A549 treated with CORT108297 at 1 μM for 4 hours (cell line): Measurements from ENCODE around the gene IDH3A. TPM values are rescaled to one million over a fixed set of nuclear protein-coding genes. Genes with fewer than 3 reads are reported as not detected.

ENCODE experiments used
- total RNA-seq: library from RNA; stranded (reverse); fragments of 200-300 nt; extraction: Qiagen RNA extraction; gene quantifications from 5 replicates; pipeline ENCODE4 v1.2.3, GENCODE V29; 2022

IDH3A gene
- 66.0 to 103 TPM (median 74.3 TPM) in 5 replicates for total RNA-seq

DNA sequence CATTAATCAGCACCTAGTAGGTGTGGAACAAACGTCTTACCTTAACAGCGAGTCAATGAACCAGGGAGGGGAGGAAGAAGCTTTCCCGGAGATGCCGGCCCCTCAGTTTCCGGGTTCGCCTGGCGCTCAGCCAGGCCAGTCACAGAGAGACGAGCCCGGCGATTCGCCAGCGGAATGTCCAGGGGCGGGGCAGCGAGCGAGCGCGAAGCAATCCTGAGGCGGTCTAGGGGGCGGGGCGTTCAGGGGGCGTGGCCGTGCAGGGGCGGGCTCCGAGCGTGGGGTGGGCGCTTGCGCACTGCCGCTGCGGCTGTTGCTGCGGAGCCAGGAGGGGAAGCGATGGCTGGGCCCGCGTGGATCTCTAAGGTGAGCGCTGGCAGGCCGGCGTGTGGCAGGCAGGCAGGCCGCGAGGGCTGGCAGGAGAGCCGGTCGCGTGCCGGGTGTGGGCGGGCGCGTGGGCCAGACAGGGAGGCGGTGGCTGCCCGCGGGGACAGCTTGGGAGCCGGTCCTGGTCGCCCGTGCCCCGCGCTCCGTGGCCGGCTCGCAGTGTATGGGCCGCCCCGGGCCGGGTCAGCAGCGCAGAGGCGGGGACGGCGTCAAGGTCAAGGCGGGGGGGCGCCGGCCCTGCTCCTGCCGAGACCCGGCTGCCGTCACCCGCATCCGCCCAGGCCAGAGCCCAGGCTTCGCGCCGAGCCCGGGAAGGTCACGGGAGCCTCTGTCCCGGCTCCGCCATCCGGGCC is at the start of gene IDH3A:
TSS of gene IDH3A (plus strand) at position 295 of the 737 bp plus-strand sequence. CDS start at position 337, 42 bp downstream.

DNA sequence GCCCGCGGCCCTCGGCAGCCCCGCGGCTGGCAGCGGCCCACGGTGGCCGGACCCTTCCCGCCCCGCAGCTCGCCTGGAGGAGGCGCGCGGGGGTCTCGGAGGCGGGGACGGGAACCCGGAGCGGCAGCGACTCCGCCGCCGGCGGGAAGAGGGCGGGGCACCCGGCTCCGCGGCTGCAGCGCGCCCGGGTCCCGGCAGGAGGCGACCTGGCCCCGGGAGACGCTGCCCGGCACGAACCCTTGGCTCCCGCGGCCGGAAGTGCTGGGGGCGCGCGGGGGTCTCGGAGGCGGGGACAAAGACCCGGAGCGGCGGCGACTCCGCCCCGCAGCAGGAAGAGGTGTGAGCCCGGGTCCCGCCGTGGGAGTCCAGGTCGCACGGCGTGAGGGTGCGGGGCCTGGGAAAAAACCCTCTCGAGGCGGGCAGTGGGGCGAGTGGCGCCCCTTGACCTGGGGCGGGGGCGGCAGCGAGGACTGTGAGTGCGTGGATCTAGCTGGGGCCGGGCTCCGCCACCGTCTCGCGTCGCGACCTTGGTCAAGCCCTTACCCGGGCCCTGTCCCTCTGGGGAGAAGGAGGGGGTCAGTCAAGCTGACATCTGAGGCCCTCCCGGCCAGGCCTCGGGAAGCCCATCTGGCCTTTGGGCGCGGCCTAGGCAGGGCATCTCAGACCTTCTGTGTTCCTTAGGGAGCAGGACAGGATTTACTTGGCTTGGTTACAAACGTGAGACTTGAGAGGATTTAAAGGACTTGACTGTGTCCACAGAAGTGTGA is 17.7 kb upstream of the IDH3A start, which contains the start of gene CIB2:
TSS of gene CIB2 (minus strand) at position 151 of the 767 bp plus-strand sequence. CDS start 230 bp downstream, outside the sequence.

Other genes starting within 250 kb of the IDH3A start
- 13.3 to 16.9 TPM (median 13.8 TPM) in 5 replicates for gene TBC1D2B, start 71.7 kb upstream of the IDH3A start, total RNA-seq
- gene SH2D7, start 56.8 kb upstream of the IDH3A start, total RNA-seq = not detected in 5 replicates
- 26.5 to 31.2 TPM (median 27.3 TPM) in 5 replicates for gene CIB2, start 17.9 kb upstream of the IDH3A start, total RNA-seq
- 0.15 to 0.39 TPM (median 0.16 TPM) in 5 replicates for gene ACSBG1, start 85.2 kb downstream of the IDH3A start, total RNA-seq
- 0.06 TPM in 1 of 5 replicates, not detected in the others for gene DNAJA4, start 115.2 kb downstream of the IDH3A start, total RNA-seq
- 83.4 to 120 TPM (median 84.9 TPM) in 5 replicates for gene SKIC8, start 150.2 kb downstream of the IDH3A start, total RNA-seq
- 1.6 to 2.3 TPM (median 1.8 TPM) in 5 replicates for gene CRABP1, start 191.0 kb downstream of the IDH3A start, total RNA-seq